ENCODE data around the gene CHGA.

The CHGA gene

GRCh38 chr14:92958373-92959188 lies 35.6 kb downstream of the CHGA start:
- TF ChIP-seq, protein P1, sequence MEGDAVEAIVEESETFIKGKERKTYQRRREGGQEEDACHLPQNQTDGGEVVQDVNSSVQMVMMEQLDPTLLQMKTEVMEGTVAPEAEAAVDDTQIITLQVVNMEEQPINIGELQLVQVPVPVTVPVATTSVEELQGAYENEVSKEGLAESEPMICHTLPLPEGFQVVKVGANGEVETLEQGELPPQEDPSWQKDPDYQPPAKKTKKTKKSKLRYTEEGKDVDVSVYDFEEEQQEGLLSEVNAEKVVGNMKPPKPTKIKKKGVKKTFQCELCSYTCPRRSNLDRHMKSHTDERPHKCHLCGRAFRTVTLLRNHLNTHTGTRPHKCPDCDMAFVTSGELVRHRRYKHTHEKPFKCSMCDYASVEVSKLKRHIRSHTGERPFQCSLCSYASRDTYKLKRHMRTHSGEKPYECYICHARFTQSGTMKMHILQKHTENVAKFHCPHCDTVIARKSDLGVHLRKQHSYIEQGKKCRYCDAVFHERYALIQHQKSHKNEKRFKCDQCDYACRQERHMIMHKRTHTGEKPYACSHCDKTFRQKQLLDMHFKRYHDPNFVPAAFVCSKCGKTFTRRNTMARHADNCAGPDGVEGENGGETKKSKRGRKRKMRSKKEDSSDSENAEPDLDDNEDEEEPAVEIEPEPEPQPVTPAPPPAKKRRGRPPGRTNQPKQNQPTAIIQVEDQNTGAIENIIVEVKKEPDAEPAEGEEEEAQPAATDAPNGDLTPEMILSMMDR (IDR thresholded peaks at IDR 0.05): no peak
- Histone ChIP-seq H3K9ac (no peak overlapping the region), H3K4me1 (no peaks in the 10 kb centered on the region), H3K27me3 (ENCODE audit: control insufficient read depth, insufficient read depth, low read length) (no peaks in the 10 kb centered on the region), H3K36me3 (ENCODE audit: control insufficient read depth, insufficient read depth, low read length) (no peaks in the 10 kb centered on the region), H3K4me2 (ENCODE audit: low read length) (no peak overlapping the region), H2AFZ (no peak overlapping the region), H3K9me3 (ENCODE audit: control insufficient read depth, low read length) (no peaks in the 10 kb centered on the region), H3K79me2 (no peaks in the 10 kb centered on the region), H3K4me3 (ENCODE audit: low read depth, low read length) (no peak overlapping the region), H3K27ac (no peak overlapping the region)

GRCh38 chr14:92959189-92959531 lies 36.2 kb downstream of the CHGA start:
- H3K27ac ChIP-seq: no peak overlapping the region
- peaks cover 5% of the 10 kb centered on the region for H3K4me1 ChIP-seq

DNA sequence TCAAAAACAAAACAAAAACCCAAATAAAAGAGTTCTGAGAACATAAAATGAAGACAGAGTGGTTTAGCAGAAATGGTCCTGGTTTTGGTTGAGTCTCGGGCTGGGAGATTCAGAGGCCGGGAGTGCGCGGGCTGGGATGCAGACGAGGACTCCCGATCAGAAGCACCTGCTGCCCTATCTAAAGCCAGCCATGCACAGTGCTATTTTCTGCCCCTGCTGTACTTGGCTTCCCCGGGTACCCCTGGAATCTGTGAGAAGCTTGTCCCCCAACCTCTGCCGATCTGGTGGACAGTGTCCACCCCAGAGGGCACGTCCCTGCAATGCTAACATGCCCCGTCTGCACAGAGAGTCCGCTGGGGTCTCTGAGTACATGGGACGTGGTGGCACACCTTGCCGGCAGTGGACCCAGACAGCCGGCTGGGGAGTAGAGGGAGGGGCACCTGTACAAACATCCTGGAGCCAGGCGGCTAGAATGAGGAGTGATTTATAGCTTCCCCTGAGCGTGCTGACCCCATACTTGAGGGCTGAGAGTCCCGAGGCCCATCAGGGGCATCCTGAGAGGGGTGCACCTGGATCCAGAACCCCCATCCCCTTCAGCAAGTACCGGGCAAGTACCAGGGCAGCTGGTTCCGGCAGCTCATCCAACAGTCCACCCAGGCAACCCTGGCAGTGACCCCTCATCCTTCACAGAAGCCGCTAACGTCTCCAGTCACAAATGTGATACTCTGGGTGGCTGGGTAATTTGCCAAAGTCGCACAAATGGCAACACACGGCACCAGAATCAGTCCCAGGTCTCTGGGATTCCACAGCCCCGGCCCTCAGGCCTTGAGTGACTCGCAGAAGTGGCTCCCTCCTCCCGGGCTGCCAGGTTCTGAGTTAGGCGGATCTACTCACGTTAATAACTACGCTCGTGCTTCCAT lies 37.1 kb downstream of the CHGA start:
- H3K36me3 ChIP-seq (ENCODE audit: control insufficient read depth, insufficient read depth, low read length): no peaks in the 10 kb centered on the region
- H3K4me2 ChIP-seq (ENCODE audit: low read length): no peak overlapping the region
- no peaks in the 10 kb centered on the region for H3K27me3 ChIP-seq (ENCODE audit: control insufficient read depth, insufficient read depth, low read length)
- H2AFZ ChIP-seq: no peak overlapping the region
- H3K4me1 ChIP-seq: peaks cover 5% of the 10 kb centered on the region
- H3K9ac ChIP-seq: no peak overlapping the region
- no peak overlapping the region for H3K27ac ChIP-seq
- H3K4me3 ChIP-seq (ENCODE audit: low read depth, low read length): no peak overlapping the region
- TF ChIP-seq, protein P1 (IDR thresholded peaks at IDR 0.05): no peak
- H3K9me3 ChIP-seq (ENCODE audit: control insufficient read depth, low read length): no peaks in the 10 kb centered on the region
- no peaks in the 10 kb centered on the region for H3K79me2 ChIP-seq

More at GRCh38 chr14:92959189-92959531, 36.2 kb downstream of the CHGA start:
- Histone ChIP-seq H3K27me3 (ENCODE audit: control insufficient read depth, insufficient read depth, low read length) (no peaks in the 10 kb centered on the region), H3K36me3 (ENCODE audit: control insufficient read depth, insufficient read depth, low read length) (no peaks in the 10 kb centered on the region), H3K4me3 (ENCODE audit: low read depth, low read length) (no peak overlapping the region), H3K79me2 (no peaks in the 10 kb centered on the region), H3K4me2 (ENCODE audit: low read length) (no peak overlapping the region), H3K9me3 (ENCODE audit: control insufficient read depth, low read length) (no peaks in the 10 kb centered on the region), H2AFZ (no peak overlapping the region), H3K9ac (no peak overlapping the region)
- TF ChIP-seq, protein P1 (IDR thresholded peaks at IDR 0.05): no peak

DNA sequence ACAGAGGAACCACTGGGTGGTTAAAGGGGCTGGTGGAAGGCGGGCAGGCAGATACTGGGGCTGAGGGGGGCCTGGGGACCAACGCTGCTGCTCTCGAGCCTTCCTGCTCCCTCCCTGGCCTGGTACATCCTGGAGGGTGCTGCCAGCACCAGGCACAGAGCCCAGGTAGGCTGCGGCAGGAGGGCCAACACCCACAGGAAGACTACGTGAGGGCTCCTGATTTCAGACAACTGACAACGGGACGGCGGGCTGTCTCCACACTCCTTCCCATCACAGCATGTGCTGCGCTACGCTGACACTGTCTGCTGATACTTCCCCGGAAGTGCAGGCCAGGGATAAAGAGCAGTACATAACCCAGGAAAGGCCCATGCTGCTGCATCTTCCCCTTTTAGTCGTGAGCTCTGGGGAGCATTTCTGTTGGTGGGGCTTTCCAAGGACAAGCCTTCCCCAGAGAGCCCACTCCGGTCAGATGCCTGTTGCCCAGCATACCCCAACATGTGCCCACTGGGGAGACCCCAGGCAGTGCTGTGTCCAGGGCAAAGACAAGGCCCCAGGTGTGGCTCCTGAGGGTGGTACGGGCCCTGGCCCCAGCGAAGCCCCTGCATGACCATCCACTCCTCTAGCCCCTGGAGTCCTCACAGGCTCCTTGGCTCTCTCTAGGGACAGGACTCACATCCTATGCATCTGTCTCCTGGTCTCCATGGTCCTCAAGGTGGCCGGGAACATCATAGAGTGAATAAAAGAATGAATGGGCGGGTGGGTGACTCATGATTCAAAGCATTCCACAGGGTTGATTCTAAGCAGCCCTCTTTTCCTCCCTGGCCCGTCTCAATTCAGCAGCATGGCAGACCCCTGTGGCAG lies 38.0 kb downstream of the CHGA start:
- no peak overlapping the region for H3K4me3 ChIP-seq (ENCODE audit: low read depth, low read length)
- H3K9me3 ChIP-seq (ENCODE audit: control insufficient read depth, low read length): no peaks in the 10 kb centered on the region
- no peak overlapping the region for H3K4me2 ChIP-seq (ENCODE audit: low read length)
- no peaks in the 10 kb centered on the region for H3K36me3 ChIP-seq (ENCODE audit: control insufficient read depth, insufficient read depth, low read length)
- TF ChIP-seq, protein P1 (IDR thresholded peaks at IDR 0.05): no peak
- no peaks in the 10 kb centered on the region for H3K79me2 ChIP-seq
- no peak overlapping the region for H3K27ac ChIP-seq
- no peak overlapping the region for H3K9ac ChIP-seq
- peaks cover 5% of the 10 kb centered on the region for H3K4me1 ChIP-seq
- H3K27me3 ChIP-seq (ENCODE audit: control insufficient read depth, insufficient read depth, low read length): no peaks in the 10 kb centered on the region
- no peak overlapping the region for H2AFZ ChIP-seq

Data from parathyroid adenoma (tissue), 2 donors.